Measurements from ENCODE around the gene UPB1.
"Not testable (repeated sequence)": the region's sequence is repeated elsewhere in the genome, so short reads cannot be mapped to it uniquely, and the experiment has no call there.

The UPB1 gene

GRCh38 chr22:24535348-24535747 lies 40.2 kb downstream of the UPB1 start:
- no peak for DNase-seq (ENCODE audit: low spot score)

DNA sequence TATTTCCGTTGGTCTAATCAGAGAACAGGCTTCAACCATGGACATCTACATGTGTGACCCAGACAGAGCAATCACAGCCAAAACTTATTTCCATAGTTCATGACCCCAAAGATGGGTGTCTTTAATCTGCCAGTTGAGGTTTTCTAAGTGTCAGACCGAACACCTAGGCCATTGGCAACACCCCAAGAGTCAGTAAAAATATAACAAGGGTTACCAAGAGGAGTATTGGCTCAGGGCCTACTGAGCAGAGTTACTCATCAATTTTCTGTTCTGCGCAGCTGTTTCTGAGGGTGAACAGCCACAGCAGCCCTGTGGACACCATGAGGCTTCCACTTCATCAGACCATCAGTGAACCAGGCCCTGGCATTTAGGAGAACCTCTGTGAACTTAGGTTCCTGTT lies 41.0 kb downstream of the UPB1 start:
- DNase-seq (ENCODE audit: low spot score), result no peak

DNA sequence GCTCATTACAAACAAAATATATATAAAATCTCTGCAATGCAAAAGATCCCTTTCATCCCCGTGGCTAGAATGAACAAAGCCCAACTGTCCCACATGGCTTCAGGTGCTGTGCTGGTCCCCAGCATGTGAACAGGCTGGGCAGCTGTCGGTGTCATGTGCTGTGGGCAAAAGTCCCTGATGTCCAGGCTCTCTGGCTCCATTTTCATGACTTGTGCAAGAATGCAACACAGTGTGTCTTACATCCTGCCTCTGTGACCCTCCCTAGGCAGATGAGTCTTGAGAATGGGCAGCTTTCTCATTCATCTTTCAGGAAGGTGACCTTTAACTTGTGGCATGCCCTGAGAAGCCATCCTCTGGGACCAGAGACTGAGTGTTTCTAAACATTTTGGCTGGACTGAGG lies 45.3 kb downstream of the UPB1 start:
- no peak for DNase-seq (ENCODE audit: low spot score)

GRCh38 chr22:24541681-24542515 lies 46.8 kb downstream of the UPB1 start:
- DNase-seq (ENCODE audit: low spot score), result no peak

DNA sequence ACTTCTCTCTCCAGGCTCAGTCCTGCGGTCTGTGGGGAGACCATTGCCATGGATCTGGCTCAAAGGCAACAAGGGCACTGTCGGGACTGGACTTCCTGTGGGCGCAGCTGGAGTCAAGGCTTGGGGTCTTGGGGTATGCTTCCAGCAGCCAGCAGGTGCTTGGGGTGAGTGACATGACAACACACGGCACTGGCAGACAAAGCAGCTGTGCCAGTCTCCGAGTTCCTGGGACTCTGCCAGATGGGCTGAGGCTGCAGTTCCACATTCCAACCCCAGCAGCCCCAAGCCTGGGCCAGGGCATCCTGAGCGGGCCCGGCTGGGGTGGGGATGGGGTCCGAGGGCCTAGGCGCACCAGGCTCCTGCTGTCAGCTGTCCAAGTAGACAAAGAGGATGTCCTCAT lies 47.5 kb downstream of the UPB1 start:
- no peak for DNase-seq (ENCODE audit: low spot score)

- no peak for DNase-seq (ENCODE audit: low spot score)
Observed at GRCh38 chr22:24543185-24543601, 48.1 kb downstream of the UPB1 start.

- no peak for DNase-seq (ENCODE audit: low spot score)
Observed at GRCh38 chr22:24543679-24544243, 48.6 kb downstream of the UPB1 start.

- DNase-seq (ENCODE audit: low spot score), result no peak
Observed at GRCh38 chr22:24548812-24549211, 53.7 kb downstream of the UPB1 start.

DNA sequence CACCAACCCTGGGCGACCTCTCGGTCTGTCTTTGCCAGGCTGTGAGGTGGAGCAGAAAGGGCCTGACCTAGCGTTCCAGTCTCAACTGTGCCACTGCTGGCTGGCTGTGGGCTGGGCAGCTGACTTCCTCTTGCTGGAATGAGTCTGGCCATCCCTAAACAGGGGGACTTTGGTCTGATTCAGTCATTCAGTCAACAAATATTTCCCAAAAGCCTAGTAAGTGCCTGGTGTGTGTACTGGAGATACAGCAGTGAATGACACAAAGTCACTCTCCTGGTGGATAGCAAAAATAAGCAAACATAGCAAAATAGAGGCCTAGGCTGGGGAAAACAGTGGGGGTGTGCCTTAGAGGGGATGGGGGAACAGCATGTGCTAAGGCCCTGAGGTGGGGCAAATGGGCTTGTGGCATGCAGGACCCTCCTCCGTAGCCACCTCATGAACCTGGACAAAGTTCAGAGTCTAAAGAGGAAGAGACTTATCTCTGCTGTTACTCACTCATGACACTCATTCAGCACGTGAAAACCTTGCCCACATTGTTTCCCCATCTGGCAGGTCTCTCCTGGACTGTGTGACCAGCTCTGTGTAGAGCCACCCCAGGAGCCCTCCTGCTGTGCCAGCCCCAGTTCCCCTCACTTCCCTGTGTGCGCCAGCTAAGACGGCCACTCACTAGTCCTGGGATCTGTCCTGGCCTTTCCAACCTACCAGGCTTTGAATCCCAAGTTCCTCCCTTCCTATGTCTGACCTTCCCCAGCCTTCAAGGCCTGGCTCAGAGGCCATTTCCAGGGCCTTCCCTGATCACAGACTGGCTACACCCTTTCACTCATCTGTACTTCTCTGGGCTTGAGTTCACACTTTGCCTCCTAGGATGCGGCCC lies 55.1 kb downstream of the UPB1 start:
- peak; percentile 77 for DNase-seq (ENCODE audit: low spot score)

- DNase-seq (ENCODE audit: low spot score), result no peak
Observed at GRCh38 chr22:24550902-24551435, 55.8 kb downstream of the UPB1 start.

- not testable (repeated sequence) for DNase-seq (ENCODE audit: low spot score)
Observed at GRCh38 chr22:24552503-24553286, 57.6 kb downstream of the UPB1 start.

- DNase-seq (ENCODE audit: low spot score), result no peak
Observed at GRCh38 chr22:24553597-24554312, 58.6 kb downstream of the UPB1 start.

- DNase-seq (ENCODE audit: low spot score), result no peak
Observed at GRCh38 chr22:24554313-24555164, 59.4 kb downstream of the UPB1 start, which contains the start of gene GUCD1. Gene GUCD1, minus strand, starts transcription at chr22:24555138. Its CDS starts 147 bp downstream, at chr22:24554991.

DNA sequence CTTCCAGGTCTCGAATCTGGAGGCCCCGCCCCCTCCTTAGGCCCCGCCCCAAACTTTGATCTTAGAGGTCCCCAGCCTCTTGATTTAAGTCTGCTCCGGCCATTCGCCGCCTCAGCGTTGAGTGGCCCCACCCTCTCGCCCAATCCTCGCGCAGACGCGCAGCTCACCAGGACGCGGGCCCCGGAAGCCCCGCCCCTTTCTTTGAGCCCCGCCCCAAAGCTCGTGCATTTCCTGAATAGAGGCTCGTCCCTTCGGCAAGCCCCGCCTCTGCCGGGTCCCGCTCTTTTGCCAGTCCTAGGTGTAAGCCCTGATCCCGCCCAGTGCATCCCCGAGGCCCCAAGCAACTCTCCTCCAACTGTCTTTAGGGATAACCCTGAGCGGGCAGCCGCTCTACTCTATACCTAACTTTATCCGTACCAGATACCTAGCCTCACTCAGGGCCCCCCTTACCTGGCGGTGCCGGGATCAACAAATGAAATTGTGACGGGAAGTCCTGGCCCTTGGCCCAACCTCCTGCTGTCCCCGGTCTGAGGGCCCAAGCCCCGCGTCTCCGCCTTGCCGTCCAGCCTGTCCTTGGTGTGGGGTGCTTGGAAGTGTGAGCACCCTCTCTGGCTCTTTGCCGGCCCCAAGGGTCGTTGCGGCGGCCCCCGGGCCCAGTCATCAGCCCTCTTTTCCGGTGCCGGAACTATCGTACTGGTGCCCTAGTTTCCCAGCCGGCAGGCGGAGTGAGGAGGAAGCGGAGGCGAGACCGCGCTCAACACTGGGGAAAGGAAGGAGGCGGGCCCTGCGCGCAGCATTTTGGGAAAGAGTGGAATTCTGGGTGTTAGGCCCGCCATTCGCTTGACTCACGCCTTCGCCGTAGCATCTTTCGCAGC lies 60.3 kb downstream of the UPB1 start, which contains the start of gene SNRPD3:
SNRPD3 (plus strand) TSS at position 835 of the 875 bp plus-strand sequence. CDS start 1,676 bp downstream, outside the sequence.
- peak; percentile 89 for DNase-seq (ENCODE audit: low spot score)

GRCh38 chr22:24559471-24559870 lies 64.3 kb downstream of the UPB1 start:
- no peak for DNase-seq (ENCODE audit: low spot score)

DNA sequence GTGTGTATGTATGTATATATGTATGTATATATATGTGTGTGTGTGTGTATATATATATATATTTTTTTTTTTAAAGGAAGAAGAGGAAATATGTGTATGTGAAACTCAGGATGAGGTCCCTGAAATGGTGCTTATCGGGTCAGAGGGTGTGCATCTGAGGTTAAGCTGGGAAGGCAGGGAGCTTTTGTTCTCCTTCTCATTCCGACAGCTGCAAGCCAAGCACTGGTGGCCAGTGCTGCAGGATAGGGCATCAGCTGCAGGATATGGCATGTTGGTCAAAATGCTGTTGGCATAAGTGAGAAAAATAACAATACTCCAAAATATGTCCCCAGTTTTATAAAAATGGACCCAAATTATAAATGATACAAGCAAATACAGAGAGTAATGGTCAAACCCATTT lies 68.1 kb downstream of the UPB1 start:
- DNase-seq (ENCODE audit: low spot score), result no peak

- DNase-seq (ENCODE audit: low spot score), result no peak
Observed at GRCh38 chr22:24564376-24565058, 69.4 kb downstream of the UPB1 start.

DNA sequence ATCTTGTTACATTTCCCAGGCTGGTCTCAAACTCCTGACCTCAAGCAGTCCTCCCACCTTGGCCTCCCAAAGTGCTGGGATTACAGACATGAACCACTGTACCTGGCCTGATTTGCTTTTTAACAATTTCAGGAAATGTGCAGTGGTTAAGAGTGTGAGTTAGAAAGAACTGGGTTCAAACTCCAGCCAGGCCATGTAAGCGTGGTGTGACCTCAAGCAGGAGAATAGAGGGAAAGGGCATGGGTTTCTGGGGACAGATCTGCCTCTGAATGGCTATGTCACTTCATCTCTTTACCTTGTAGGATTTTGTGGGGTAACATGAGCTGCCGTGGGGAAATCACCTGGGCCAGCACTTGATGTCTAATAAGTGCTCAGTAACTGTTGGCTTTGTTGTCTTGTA lies 69.9 kb downstream of the UPB1 start:
- no peak for DNase-seq (ENCODE audit: low spot score)
